ENCODE measurements around the gene ARHGAP26.
A peak's percentile ranks its signal among the peaks of the same experiment; 100 is the strongest.

Gene ARHGAP26

DNA sequence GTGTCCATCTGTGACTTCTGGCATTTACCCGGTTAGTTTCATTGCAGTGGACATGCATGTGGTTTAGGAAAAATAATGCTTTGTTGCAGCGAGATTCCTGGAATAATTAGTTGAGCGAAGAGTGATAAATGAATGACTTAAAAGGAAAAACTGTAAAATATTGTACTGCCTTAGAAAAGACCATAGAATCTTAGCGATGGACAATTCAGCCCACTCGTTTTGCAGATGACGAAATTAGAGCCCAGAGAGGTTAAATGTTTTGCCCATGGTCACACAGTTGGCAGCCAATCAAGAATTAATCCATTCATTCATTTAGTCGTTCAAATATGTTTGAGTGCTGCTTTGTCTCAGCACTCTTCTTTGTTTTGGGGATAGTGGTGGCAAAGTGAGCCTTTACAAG lies 107.9 kb downstream of the ARHGAP26 start:
- no peak for DNase-seq (ENCODE audit: low spot score)

DNA sequence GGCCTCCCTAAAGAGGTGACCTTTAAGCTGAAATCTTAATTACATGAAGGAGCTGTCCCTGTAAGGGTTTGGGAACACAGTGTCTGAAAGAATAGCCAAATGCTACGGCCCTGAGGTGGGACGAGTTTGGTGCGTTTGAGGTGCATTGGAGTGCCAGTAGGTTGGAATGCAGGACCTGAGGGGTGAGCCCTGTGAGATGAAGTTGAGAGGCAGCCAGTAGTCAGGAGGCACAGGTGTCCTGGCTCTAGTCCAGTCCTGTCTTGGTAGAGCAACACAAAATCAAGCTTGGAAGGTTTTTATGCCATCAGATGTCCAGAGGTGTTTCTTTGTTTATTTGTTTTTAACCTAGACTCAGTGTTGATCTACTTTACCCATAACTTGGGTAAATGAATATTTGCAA lies 108.5 kb downstream of the ARHGAP26 start:
- no peak for DNase-seq (ENCODE audit: low spot score)

DNA sequence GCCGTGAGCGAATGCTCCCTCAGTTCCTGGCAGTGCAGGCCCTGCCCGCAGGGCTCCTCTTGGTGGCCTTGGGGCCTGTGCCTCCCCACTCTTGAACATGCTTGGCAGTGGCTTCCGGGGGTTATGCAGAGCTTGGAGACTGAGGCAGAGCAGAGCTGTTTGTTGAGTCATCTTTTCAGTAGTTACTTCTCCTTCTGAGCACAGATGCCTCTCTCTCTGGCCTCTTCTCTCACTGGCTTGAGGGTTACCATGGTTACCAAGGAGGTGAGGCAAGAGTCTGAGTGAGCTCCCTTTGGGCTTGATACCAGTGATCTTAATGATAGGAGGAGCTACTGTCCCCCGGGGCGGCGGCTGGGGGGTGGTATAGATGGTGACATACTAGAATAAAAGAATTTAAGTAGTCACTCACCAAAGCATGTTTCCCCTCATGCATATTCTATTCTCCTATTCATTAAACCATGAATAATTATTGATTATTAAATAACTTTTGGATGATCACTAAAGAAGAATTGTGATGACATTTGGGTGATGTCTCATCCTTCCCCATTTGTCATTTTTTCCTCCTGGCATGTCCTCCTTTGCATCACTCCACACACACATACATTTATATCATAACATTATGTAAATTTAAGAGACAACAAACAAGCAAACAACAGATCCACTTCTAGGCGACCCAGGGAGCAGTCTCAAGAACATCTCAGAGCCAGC lies 111.1 kb downstream of the ARHGAP26 start:
- DNase-seq (ENCODE audit: low spot score): no peak

DNA sequence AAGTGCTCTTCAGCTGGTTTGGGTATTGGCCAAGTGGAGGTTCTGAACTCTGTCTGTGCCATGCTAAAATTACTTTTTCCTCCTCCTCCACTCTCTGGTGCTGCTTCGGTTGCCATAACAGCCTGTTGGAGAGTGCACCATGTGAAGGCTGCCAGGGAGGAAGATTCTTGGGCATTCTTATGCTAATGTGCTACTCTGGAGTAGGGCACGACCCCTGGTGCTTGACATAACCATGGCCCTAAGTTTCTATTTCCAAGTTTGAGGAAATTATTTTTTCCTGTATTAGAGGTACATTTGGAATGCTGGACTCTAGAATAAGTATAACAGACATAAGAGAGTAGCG lies 111.6 kb downstream of the ARHGAP26 start:
- no peak for DNase-seq (ENCODE audit: low spot score)

DNA sequence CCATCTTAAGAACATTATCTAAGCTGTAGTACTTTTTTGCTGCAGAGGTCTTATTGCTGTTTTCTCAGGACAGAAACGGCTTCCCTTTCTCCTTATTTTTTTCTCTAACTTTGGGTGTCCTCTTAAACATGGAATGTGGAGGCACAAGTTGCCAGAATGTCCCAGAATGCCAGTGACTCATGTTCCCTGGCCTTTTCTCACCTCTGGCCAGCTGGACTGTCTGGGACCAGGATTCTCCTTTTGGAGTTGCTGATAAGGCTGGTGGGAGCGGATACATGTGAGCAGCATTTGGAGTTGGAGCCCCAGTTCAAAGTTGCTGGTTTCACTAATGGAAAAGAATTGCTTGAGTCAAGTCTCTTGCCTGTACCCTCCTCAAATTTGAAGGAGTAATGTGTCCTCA lies 112.8 kb downstream of the ARHGAP26 start:
- DNase-seq (ENCODE audit: low spot score): no peak

DNA sequence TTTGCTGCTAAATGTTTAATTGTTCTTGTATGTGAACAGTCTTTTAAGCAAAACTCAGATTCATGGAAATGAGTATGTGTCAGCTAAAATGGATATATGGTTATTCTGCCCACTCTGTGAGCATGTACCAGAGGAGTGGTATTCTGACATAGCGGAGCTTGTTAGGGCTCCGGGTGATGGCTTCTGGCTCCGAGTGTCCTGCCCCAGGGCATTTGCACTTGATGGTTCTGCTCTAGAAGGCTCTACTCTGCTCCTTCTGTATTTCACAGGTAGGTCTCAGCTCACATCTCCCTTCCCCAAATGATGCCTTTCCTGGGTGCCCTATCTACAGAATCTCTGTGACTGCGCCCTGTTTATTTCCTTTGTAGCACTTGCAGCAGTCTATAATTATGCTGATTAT lies 113.3 kb downstream of the ARHGAP26 start:
- DNase-seq (ENCODE audit: low spot score): no peak

DNA sequence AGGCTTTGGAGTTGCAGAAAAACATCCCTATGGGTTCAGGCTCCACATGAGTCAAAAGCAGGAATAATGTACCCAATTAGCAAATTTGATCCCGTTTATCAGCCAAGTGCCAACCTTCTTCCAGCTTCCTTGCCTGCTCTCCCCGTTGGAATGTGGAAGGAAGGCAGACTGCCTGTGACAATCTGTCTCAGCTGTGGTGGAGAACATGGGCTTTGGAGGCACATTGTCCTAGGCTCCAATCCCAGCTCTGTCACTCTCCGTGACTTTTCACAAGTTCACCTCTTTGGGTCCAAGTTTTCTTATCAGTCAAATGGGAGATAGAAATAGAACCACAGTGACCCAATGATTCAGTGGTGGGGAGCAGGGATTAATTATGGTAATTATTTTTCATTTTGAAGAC lies 113.9 kb downstream of the ARHGAP26 start:
- DNase-seq (ENCODE audit: low spot score): no peak

DNA sequence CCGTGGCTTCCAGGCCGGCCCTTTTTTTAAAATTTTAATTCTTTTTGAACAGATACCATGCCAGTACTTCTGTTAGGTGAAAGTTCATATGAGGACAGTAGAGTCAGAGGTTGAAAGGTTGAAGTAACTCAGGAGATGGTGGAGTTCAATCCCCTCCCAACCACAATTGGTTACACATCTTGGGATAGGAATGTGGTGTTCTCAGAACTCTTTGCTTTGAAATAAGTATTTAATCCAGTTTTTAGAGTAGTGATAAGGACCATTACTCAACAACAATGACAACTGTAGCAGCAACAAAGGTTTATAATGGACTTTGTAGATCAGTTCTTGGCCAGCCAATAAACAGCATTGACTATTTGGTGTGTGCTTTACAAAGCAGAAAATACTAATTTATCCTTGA lies 116.0 kb downstream of the ARHGAP26 start:
- DNase-seq (ENCODE audit: low spot score): no peak

DNA sequence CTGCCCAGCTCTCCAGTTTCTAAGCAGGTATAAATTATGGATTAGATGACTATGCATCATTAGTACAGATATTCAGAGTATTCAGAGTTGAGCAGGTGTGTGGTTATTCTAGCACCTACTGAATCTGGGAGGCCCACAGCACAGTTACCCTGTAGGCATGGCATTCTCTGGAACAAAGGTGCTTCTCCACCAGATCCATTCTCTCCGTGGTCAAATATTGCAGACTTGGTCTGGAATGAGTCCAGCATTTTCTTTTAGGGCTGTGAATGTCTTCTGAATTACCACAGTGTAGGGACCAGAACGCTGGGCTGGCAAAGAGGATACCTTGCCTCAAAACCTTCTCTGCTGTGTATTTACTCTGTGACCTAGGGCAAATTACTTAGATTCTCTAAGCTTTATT lies 116.8 kb downstream of the ARHGAP26 start:
- no peak for DNase-seq (ENCODE audit: low spot score)

DNA sequence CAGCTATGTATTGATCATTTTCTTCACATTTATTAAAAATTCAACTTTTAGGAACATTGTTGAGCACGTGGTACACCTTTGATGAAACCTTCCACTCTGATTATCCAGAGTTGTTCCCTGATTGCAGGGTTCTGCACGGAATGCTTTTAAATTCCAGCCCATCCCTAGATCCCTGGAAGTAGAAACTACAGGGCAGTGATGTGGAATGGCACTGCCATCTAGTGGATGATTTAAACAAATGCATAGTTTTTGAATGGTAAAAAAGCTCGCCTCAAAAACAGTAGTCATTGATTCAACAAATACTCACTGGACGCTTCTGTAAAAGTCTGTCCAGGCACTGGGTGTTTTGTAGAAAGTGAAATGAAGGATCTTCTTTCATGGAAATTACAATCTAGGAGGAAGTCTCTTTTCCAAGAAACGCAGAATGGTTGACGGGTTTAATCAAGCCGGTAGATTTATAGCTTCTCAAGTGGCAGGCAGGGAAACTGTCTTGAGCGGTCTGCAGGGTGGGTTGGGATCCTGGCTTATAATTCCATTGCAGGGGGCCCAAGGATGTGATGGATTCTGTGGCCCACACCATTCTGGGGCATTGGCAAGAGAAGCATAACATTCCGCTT lies 118.4 kb downstream of the ARHGAP26 start:
- peak; percentile 43 for DNase-seq (ENCODE audit: low spot score)

DNA sequence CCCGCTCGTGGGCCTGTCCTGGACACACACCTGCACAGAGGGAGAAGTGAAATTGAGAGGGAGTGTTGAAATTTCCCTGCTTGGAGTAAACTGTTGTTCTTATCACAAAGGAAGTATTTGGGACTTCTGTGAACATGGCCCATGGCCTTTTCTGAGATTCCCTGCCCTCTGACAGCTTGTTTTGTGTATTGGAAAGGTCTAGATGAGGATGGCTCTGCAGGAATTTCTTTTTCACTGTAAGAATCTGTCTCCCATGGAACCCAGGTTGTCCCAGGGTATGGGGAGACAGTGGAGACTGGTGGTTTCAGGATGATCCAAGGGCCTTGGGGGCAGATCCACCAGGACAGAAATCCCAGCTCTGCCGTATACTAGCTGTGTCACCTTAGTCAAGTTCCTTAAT lies 121.8 kb downstream of the ARHGAP26 start:
- DNase-seq (ENCODE audit: low spot score): no peak

DNA sequence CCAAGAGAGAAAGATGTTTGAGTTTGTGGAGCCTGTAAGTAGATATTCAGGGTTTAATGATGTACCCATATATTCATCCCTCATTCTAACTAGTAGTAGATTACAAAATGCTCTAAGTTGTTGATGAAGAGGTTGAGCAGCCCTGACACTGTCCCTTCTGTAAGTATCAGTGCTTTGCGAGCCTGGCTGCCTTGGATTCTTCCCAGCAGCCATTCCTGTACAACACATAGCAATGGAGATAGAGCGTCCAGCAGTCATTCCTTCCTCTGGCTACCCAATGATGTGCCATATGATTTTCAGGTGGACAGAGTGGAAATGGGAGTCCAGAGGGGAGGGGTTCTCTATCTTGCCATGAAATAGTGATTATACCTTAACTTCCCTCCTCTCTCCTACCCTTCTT lies 124.1 kb downstream of the ARHGAP26 start:
- no peak for DNase-seq (ENCODE audit: low spot score)

DNA sequence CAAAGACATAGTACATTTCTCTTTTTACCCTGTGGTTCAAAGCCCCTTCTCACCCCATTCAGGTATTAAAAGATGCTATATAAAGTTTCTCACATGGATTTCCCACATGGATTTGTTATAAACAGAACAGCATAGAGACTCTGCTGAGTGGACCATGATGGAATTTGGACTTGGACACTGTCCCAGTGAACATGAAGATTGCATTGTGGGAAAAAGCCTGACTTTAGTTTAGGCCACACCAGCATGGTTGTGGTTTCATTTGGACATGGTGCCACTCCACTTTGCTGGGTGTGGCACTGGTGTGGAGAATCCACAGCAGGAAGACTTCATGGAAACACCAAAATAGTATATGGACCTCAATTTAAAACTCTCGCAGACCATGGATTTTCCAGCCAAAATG lies 124.6 kb downstream of the ARHGAP26 start:
- DNase-seq (ENCODE audit: low spot score): no peak

DNA sequence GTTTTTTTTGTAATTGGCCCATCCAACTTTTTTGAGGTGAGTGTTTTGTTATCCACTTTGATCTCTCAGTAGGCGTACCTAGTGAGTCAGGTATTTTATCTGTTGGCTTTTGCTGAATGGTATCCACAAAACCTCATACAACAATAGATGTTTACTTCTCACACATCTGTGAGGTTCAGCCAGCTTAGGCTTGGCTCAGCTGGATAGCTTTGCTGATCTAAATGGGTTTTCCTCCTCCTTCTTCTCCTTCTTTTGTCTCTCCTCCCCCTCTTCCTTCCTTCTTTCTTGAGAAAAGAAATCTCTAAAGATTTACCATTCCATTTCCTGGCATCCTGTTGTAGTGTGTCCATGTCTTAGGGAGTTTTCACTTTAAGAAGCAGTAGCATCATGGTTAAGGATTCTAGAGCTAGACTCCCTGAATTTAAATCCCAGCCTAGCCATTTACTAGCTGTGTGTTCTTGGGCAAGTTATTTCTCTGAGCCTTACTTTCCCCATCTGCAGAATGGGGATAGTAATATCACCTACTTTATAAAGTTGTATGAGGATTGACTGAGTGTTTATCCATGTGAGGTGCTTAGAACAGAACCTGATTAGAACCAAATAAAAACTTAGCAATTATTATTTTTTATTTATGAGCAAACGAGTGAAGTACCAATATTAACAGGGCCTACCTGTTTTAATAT lies 126.3 kb downstream of the ARHGAP26 start:
- DNase-seq (ENCODE audit: low spot score): no peak

DNA sequence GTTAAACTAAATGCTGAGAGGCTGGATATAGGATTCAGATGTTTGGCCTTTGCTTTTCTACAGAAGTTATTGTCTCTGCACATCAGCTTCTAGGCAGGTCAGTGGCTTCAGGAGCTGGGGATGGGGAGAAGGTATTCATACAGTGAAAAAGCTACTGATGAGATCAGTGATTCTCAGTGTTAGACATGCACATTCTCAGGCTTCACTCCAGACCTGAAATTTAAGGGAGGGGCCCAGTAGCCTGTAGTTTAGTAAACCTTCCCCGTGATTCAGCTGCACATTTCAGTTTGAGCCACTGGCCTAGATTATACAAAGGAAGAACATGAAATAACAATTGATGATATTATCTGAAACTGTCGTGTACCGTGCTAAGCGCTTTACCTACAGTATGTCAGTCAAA lies 127.2 kb downstream of the ARHGAP26 start:
- DNase-seq (ENCODE audit: low spot score): no peak

DNA sequence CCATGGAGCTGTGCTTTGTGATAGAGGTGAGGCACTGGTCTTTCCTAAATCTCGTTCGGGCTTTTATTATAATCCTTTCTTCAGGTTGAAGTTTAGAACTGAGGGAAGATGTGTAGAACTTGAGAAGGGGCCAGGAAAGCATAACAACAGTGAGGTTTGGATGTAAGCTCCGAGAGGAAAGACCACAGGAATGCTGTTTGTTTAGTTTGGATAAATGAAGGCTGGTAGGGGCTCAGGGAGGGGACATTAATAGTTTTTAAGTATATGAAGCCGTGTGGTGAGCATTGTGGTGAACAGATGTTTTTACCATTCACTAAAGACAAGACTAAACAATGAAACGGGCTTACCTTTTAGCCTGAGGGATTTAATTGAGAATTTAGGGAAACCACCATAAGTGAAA lies 130.8 kb downstream of the ARHGAP26 start:
- no peak for DNase-seq (ENCODE audit: low spot score)

DNA sequence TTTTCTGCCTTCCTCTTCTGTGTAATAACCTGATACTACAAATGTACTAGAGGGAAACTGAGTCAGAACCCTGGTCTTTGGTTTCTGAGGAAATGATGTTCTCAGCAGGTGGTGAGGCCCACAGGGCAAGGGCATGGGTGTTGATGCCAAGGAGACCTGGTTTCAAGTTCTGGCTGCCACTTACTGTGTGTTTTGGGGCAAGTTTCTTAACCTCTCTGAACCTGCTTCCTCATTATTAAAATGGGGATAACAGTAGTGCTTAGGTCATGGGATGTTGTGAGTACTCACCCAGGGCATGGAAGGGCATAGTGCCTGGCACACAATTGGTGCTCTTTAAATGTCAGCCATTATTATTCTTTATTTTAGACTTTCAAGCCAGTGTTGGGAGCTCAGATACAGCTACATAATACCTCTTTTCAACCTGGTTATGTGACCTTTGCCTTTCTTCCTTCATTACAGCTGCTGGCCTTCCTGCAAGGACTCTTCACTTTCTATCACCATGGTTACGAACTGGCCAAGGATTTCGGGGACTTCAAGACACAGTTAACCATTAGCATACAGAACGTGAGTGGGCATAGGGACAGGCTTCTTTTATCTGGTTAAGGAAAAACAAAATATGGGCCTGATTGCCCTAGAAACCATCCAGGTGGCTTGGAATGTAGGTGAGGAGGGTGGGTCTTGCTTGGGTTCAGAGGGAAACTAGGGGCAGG lies 131.5 kb downstream of the ARHGAP26 start:
- DNase-seq (ENCODE audit: low spot score): no peak

DNA sequence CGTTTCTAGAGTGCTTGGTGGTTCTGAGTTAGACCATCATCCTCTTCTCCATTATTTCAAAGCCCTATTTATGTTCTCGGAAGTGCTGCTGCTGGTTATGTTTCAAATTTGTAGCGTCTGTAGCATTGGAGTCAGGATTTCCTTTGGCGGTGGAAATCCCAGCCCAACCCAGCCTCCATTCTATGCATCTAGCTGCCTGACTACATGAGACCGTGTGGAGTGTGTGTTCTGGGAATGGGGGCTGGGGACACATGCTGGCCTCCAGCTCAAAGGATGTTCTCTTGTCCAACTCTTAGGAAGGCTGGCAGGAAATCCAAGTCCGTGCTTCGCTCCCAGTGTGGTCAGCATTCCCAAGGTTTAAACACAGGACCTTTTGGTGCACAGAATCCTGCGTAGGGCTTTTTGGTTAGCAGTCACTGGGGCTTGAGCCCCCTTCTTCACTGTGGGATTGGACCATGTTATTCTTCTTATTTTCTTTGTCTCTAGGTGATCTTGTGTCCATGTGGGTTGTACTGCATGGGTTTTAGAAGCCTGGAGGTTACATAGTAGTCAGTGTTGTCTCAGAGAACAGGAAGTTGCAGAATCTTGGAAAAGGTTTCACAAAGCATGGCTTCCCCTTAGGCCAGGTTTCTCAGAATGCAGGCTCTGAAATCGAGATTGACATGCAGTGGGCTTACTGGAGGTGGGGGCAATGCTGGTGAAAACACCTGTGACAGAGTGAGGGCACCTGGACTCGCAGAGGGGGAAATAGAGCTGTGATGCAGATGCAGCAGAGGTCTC lies 132.2 kb downstream of the ARHGAP26 start:
- DNase-seq (ENCODE audit: low spot score): no peak

DNA sequence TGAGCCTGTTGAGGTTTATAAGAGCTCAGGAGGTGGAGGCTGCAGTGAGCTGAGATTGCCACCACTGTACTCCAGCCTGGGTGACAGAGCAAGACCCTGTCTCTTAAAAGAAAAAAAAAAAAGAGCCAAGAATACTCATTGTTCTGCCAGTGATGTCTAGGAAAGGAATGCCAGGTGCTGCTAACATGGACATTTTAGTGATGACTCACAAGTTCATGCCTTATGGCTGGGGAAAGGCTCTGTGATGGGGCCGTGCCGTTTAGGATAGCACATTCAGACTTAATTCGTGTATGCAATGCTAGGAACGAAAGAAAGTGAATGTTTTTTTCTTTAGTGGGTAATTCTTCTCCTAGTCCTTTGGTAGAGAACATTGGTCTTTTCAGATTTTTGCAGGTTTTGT lies 134.2 kb downstream of the ARHGAP26 start:
- no peak for DNase-seq (ENCODE audit: low spot score)

DNA sequence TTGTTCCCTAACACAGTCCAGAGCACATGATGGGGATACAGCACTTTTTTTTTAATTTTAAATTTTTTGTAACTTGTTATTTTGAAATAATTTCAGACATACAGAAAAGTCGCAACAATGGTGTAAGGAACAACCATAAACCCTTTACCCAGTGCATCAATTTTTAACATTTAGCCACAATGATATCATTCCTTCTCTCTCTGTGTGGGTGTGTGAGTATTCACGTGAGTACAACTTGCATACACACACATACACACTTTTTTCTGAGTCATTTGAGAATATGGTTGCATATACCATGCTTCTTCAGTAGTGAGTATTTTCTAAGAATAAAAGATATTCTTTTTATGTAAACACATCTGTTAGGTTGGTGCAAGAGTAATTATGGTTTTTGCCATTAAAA lies 135.2 kb downstream of the ARHGAP26 start:
- DNase-seq (ENCODE audit: low spot score): no peak

DNA sequence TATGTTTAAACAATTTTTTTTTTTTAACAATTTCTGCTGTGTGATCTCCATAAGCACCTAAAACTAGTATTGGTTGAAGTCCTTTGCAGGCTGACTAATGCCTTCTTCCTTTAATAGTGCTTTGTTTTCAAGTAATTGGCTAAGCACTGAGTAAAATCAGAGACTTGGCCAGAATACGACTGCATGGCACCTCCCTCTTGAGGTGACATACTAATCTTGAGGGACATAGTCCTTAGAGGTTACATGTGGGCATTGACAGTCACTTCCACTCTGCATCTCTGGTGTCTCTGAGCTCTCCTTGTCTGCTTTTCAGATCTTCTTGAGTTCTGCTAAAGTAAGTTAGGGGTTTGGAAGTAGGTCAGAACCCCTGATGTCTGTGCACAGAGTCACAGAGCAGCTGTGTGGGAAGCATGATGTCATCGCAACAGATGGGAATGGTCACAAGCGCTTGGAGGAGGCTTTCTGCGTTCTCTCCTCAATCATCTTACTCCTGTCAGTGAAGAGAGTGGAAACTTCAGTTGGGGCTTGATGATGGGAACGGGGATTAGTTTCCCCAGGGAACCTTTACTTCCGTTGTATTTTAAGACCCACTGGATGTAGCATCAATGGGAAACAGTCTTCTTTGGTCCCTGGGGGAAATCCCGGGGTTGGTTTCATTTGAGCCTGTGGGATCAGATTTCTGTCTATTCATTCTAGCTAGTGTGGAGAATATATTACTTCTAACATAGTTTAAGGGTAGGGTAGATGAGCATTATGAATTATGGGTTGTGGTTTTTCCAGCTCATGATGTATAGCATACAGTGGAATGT lies 136.9 kb downstream of the ARHGAP26 start:
- peak; percentile 52 for DNase-seq (ENCODE audit: low spot score)
